WERI-Rb-1 (cell line): ENCODE results near the gene SLC49A3.

Source experiments
- DNase-seq: peaks from one replicate; pipeline ENCODE4 v3.0.0-alpha.2; 2020
- H3K27ac ChIP-seq: fragments of 250-450 bp; sonication (Bioruptor Pico); 2 replicates; pipeline ENCODE4 v1.5.1; 2020; ENCODE audit warnings: mild to moderate bottlenecking, moderate library complexity
- H3K27me3 ChIP-seq: fragments of 250-450 bp; sonication (Bioruptor Pico); 2 replicates; pipeline ENCODE4 v1.5.1; 2021; ENCODE audit warnings: mild to moderate bottlenecking, low read depth, moderate library complexity; ENCODE audit not compliant: insufficient read depth, severe bottlenecking
- H3K36me3 ChIP-seq: fragments of 250-450 bp; sonication (Bioruptor Pico); 2 replicates; pipeline ENCODE4 v1.5.1; 2020; ENCODE audit warnings: mild to moderate bottlenecking, moderate library complexity
- H3K4me3 ChIP-seq: 2 replicates; pipeline ENCODE4 v1.5.1; 2011; ENCODE audit warnings: low read depth, mild to moderate bottlenecking, control low read depth, low read length
- H3K9me3 ChIP-seq: fragments of 250-450 bp; sonication (Bioruptor Pico); 2 replicates; pipeline ENCODE4 v1.5.1; 2021; ENCODE audit warnings: mild to moderate bottlenecking, moderate library complexity; ENCODE audit not compliant: severe bottlenecking
- CTCF ChIP-seq: IDR thresholded peaks from 2 replicates; pipeline ENCODE4 v1.5.1; 2011; ENCODE audit warnings: low read depth, mild to moderate bottlenecking, control low read depth, inconsistent platforms, low read length

SLC49A3 gene

GRCh38 chr4:687048-687970 lies 1.6 kb downstream of the SLC49A3 start:
- H3K27ac ChIP-seq, result no peak overlapping the region
- peak; percentile 78 for DNase-seq
- no peaks in the 10 kb centered on the region for H3K27me3 ChIP-seq
- no peaks in the 10 kb centered on the region for H3K36me3 ChIP-seq
- no peak overlapping the region for H3K4me3 ChIP-seq
- TF ChIP-seq CTCF, result no peak
- no peaks in the 10 kb centered on the region for H3K9me3 ChIP-seq

GRCh38 chr4:686413-687040 lies 2.4 kb downstream of the SLC49A3 start:
- no peaks in the 10 kb centered on the region for H3K27me3 ChIP-seq
- no peaks in the 10 kb centered on the region for H3K36me3 ChIP-seq
- DNase-seq, result no peak
- H3K4me3 ChIP-seq, result no peak overlapping the region
- no peak for TF ChIP-seq CTCF
- H3K9me3 ChIP-seq, result no peaks in the 10 kb centered on the region
- H3K27ac ChIP-seq, result no peak overlapping the region

GRCh38 chr4:685679-686412 lies 3.1 kb downstream of the SLC49A3 start:
- H3K9me3 ChIP-seq, result no peaks in the 10 kb centered on the region
- H3K27ac ChIP-seq, result no peak overlapping the region
- H3K27me3 ChIP-seq, result no peaks in the 10 kb centered on the region
- no peak overlapping the region for H3K4me3 ChIP-seq
- no peaks in the 10 kb centered on the region for H3K36me3 ChIP-seq
- DNase-seq, result no peak
- TF ChIP-seq CTCF, result no peak

DNA sequence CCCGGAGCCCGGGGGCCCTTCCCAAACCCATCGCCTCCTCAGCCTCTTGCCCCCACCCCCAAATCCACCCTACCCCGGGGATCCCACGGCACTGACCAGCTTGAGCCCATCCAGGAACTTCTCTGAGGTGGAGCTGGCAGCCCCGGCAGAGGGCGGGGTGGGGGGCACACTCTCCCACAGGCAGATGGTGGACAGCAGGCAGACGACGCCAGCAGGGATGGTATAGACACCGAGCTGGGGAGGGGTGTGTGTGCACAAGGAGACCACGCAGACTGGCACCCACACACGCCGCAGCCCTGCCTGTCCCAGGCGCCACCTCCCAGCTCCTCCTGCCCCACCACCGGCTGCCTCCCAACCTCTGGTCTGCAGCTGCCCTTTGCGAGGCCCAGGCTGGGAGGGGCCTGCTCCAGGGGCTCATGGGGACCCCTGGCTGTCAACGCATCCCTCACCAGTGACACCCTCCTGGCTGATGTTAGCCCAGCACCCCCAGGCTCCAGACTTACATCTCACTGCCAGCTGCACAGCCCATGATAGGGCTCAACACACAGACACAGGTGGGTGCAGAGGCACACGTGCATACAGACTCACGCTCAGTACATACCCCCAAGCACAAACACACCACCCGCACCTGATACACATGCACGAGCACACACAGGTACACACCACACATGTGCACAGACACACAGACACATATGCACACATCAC lies 4.2 kb downstream of the SLC49A3 start:
- Histone ChIP-seq H3K9me3 (no peaks in the 10 kb centered on the region), H3K27me3 (no peaks in the 10 kb centered on the region), H3K27ac (peak overlapping the region; percentile 0; the same call in 1 of the 2 replicates), H3K36me3 (no peaks in the 10 kb centered on the region), H3K4me3 (no peak overlapping the region)
- DNase-seq, result no peak
- TF ChIP-seq CTCF, result no peak

DNA sequence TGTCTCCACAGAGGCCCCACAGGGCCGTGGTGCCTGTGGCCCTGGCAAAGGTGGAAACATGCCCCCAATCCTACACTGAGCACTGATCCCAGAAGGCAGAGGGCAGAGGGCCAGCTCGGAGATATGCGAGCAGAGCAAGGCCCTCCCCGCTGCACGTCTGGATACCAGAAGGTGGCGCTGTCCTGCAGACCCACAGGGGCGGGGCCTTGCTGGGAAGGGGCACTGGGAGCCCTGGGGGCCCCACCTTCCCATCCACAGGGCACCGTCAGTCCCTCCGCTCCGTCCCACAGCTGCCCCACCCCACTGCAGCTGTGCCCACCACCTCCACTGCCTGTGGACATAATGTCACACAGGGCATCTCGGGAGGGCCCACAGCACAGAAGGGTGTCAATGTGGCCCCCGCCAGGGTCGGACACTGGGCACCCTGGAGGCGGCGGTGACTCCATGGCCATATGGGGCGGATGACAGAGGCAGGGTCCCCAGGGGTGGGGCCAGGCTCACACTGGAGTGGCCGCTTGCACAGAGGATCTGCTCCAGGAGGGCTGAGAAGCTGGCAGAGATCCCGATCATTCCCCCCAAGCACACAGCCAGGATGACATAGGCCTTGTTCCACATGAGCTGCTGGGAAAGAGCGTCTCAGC lies 4.8 kb downstream of the SLC49A3 start:
- Histone ChIP-seq H3K4me3 (peak overlapping the region; percentile 32), H3K27ac (peak overlapping the region; percentile 8; the same call in 1 of the 2 replicates), H3K9me3 (no peaks in the 10 kb centered on the region), H3K36me3 (no peaks in the 10 kb centered on the region), H3K27me3 (no peaks in the 10 kb centered on the region)
- peak; percentile 99 for TF ChIP-seq CTCF
- DNase-seq, result peak; percentile 90
